B cell (primary cell): ENCODE measurements around the gene XPNPEP2. TPM values are rescaled to one million over a fixed set of nuclear protein-coding genes. Genes with fewer than 3 reads are reported as not detected.

ENCODE experiments used
- ATAC-seq: fragments of 200-7000 bp; cut with Tn5 transposase; one replicate; pipeline ENCODE4 v1.10.0; 2021; ENCODE audit warnings: low read depth, mild to moderate bottlenecking, moderate number of reproducible peaks, moderate library complexity
- CTCF ChIA-PET: fragments of 350-600 bp; sonication (Branson Sonifier 250); formaldehyde crosslinking; loops from one replicate; lab custom pipeline; 2021; ENCODE audit warnings: antibody characterized with exemption, inconsistent platforms; lab: Charles Lee
- POLR2A ChIA-PET: fragments of 350-600 bp; sonication (Branson Sonifier 250); formaldehyde crosslinking; loops from one replicate; lab custom pipeline; 2021; ENCODE audit warnings: antibody characterized with exemption; lab: Charles Lee
- DNase-seq: peaks from one replicate; pipeline ENCODE4 v3.0.0; 2013
- H2AFZ ChIP-seq: 2 replicates; pipeline ENCODE4 v1.6.1; 2012; ENCODE audit warnings: mild to moderate bottlenecking, low read depth, low read length; ENCODE audit not compliant: insufficient read depth, poor library complexity, severe bottlenecking
- H3K27ac ChIP-seq, 2 donors: 1 replicate in 1 of 2; 2 replicates in 1 of 2; pipeline ENCODE4 v1.5.1; 2012 to 2013; ENCODE audit warnings: low read length in 2 of 2, mild to moderate bottlenecking in 2 of 2, moderate library complexity in 1 of 2
- H3K27me3 ChIP-seq, 4 experiments: fragments of 200-600 bp in 1 of 4; sonication (generic) in 1 of 4; replicated peaks in 1 of 4; 1 replicate in 2 of 4; 2 replicates in 2 of 4; pipeline versions ENCODE4 v1.6.1 to v1.7.0; 2013 to 2016; ENCODE audit warnings: low read length in 3 of 4, mild to moderate bottlenecking in 2 of 4, mixed read lengths in 1 of 4, moderate library complexity in 1 of 4; ENCODE audit not compliant: insufficient read depth in 4 of 4, control insufficient read depth in 3 of 4; ENCODE audit errors: control extremely low read depth in 1 of 4
- H3K36me3 ChIP-seq, 2 experiments: replicated peaks in 1 of 2; 1 replicate in 1 of 2; 2 replicates in 1 of 2; pipeline versions ENCODE4 v1.6.1 to v1.7.1; 2013; ENCODE audit warnings: low read length in 1 of 2; ENCODE audit not compliant: insufficient read depth in 2 of 2, control insufficient read depth in 1 of 2; ENCODE audit errors: control extremely low read depth in 1 of 2, extremely low read depth in 1 of 2
- H3K4me1 ChIP-seq, 2 donors: fragments of 200-600 bp in 1 of 2; sonication (generic) in 1 of 2; 1 replicate in 1 of 2; 2 replicates in 1 of 2; pipeline versions ENCODE4 v1.5.1 to v1.6.1; 2013 to 2017; ENCODE audit warnings: low read length in 2 of 2; ENCODE audit not compliant: control insufficient read depth in 2 of 2, insufficient read depth in 2 of 2
- H3K4me2 ChIP-seq: replicated peaks from 2 replicates; pipeline ENCODE3; 2012; ENCODE audit warnings: mild to moderate bottlenecking, low read depth, low read length; ENCODE audit not compliant: poor library complexity, severe bottlenecking
- H3K4me3 ChIP-seq, 5 experiments: fragments of 200-600 bp in 1 of 5; sonication (generic) in 1 of 5; 1 replicate in 3 of 5; 2 replicates in 2 of 5; pipeline versions ENCODE4 v1.5.1 to v1.7.0; 2011 to 2016; ENCODE audit warnings: low read length in 4 of 5, mild to moderate bottlenecking in 4 of 5, low read depth in 2 of 5, control low read depth in 1 of 5, moderate library complexity in 1 of 5; ENCODE audit not compliant: insufficient read depth in 1 of 5; ENCODE audit errors: control extremely low read depth in 1 of 5, extremely low read depth in 1 of 5
- H3K79me2 ChIP-seq: fragments of 200-600 bp; sonication (generic); one replicate; pipeline ENCODE4 v1.6.0; 2016; ENCODE audit warnings: low read length; ENCODE audit not compliant: control insufficient read depth, insufficient read depth
- H3K9ac ChIP-seq: fragments of 200-600 bp; sonication (generic); 2 replicates; pipeline ENCODE4 v1.6.1; 2017; ENCODE audit warnings: mild to moderate bottlenecking, low read length, moderate library complexity
- H3K9me3 ChIP-seq, 3 donors: one replicate each; pipeline versions ENCODE4 v1.6.1 to v1.7.1; 2013; ENCODE audit warnings: low read length in 2 of 3; ENCODE audit not compliant: control insufficient read depth in 2 of 3, insufficient read depth in 1 of 3; ENCODE audit errors: control extremely low read depth in 1 of 3
- H4K20me1 ChIP-seq: 2 replicates; pipeline ENCODE4 v1.6.0; 2012; ENCODE audit warnings: mild to moderate bottlenecking, low read length; ENCODE audit not compliant: insufficient read depth, control insufficient read depth, poor library complexity, severe bottlenecking
- H3K27ac Mint-ChIP-seq: one replicate; pipeline ENCODE4 v1.8.0; 2021; ENCODE audit warnings: mixed read lengths
- H3K27me3 Mint-ChIP-seq: one replicate; pipeline ENCODE4 v1.8.0; 2021; ENCODE audit warnings: mixed read lengths
- H3K4me1 Mint-ChIP-seq: one replicate; pipeline ENCODE4 v1.8.0; 2021; ENCODE audit warnings: mixed read lengths
- H3K4me3 Mint-ChIP-seq: one replicate; pipeline ENCODE4 v1.8.0; 2021; ENCODE audit warnings: mixed read lengths
- H3K9me3 Mint-ChIP-seq: one replicate; pipeline ENCODE4 v1.8.0; 2022; ENCODE audit warnings: mixed read lengths; ENCODE audit not compliant: insufficient read depth
- CTCF ChIP-seq: fragments of 200-600 bp; IDR thresholded peaks from one replicate; pipeline ENCODE4 v1.8.0; 2022; ENCODE audit warnings: antibody characterized with exemption, mild to moderate bottlenecking
- EZH2 ChIP-seq: IDR thresholded peaks from 2 replicates; pipeline ENCODE4 v1.6.1; 2012; ENCODE audit warnings: borderline replicate concordance, low read depth, mild to moderate bottlenecking, moderate library complexity, low read length; ENCODE audit not compliant: insufficient read depth, poor library complexity, severe bottlenecking
- WGBS: methylation state at CpG from one replicate; pipeline ENCODE4 v1.1.5; 2013; ENCODE audit warnings: missing lambda C conversion rate; ENCODE audit not compliant: insufficient coverage; 5-methylcytosine and 5-hydroxymethylcytosine counted together
- intact Hi-C: fragments of 100-400 bp; cut with micrococcal nuclease; formaldehyde crosslinking; loops from one replicate; pipeline ENCODE4 v1.10.0; 2022
- polyA plus RNA-seq: library from polyadenylated mRNA; depleted of rRNA; stranded (reverse); fragments of >200 nt; gene quantifications from 2 replicates; pipeline ENCODE4 v1.2.3, GENCODE V29; 2012
- total RNA-seq, 2 donors: library from RNA; stranded (reverse); fragments of 120-200 nt in 1 of 2; gene quantifications; 1 replicate in 1 of 2; 2 replicates in 1 of 2; pipeline versions ENCODE4 v1.2.3 to v1.2.4, GENCODE V29; 2013 to 2022

Gene XPNPEP2
- total and polyA plus RNA-seq, 2 donors (not counting 1 experiment from before 2014, with no cell fraction given): 0.31 TPM; not detected in 1

GRCh38 chrX:129747533-129747932, 8.8 kb downstream of the XPNPEP2 start:
- no peak for TF ChIP-seq EZH2
- TF ChIP-seq CTCF: no peak
- Mint-ChIP-seq H3K27me3 (no peaks in the 10 kb centered on the region), H3K9me3 (no peaks in the 10 kb centered on the region), H3K27ac (no peak overlapping the region), H3K4me1 (peaks cover 5% of the 10 kb centered on the region), H3K4me3 (no peak overlapping the region)
- DNase-seq (no peak), ATAC-seq (no peak)
- H2AFZ ChIP-seq: no peak overlapping the region
- H3K27me3 ChIP-seq: no peaks in the 10 kb centered on the region
- H4K20me1 ChIP-seq: no peaks in the 10 kb centered on the region
- H3K4me2 ChIP-seq: no peak overlapping the region
- no peaks in the 10 kb centered on the region for H3K79me2 ChIP-seq
- no peak overlapping the region for H3K27ac ChIP-seq
- H3K9ac ChIP-seq: no peak overlapping the region
- no peaks in the 10 kb centered on the region for H3K9me3 ChIP-seq
- POLR2A ChIA-PET: interaction anchor here (0.6 kb wide), 1 partner anchor 69 kb away, joined by 3 read pairs; no protein-coding TSS in a partner anchor
- intact Hi-C loops: no loop called here
- H3K36me3 ChIP-seq: no peaks in the 10 kb centered on the region
- CTCF ChIA-PET: interaction anchor here (0.7 to 1.0 kb wide), 2 partner anchors 9 to 42 kb away, joined by 3 read pairs; no protein-coding TSS in a partner anchor
- no peak overlapping the region for H3K4me3 ChIP-seq
- H3K4me1 ChIP-seq: peaks cover 6% of the 10 kb centered on the region in 2 donors
- 90% methylated on average over 2 of the region's 4 CpGs for WGBS

- Histone ChIP-seq H4K20me1 (no peaks in the 10 kb centered on the region), H2AFZ (no peak overlapping the region), H3K27ac (no peak overlapping the region), H3K4me1 (no peaks in the 10 kb centered on the region), H3K4me3 (no peak overlapping the region), H3K36me3 (no peaks in the 10 kb centered on the region), H3K79me2 (no peaks in the 10 kb centered on the region), H3K9ac (no peak overlapping the region), H3K4me2 (no peak overlapping the region), H3K27me3 (no peaks in the 10 kb centered on the region), H3K9me3 (no peaks in the 10 kb centered on the region)
- no peak for DNase-seq
- H3K4me3 Mint-ChIP-seq: no peak overlapping the region
- H3K27me3 Mint-ChIP-seq: no peaks in the 10 kb centered on the region
- H3K27ac Mint-ChIP-seq: no peak overlapping the region
- no peaks in the 10 kb centered on the region for H3K9me3 Mint-ChIP-seq
- CTCF ChIA-PET: no interaction called here
- POLR2A ChIA-PET: no interaction called here
- no CpG with 5 or more reads among the region's 4 CpGs for WGBS
- intact Hi-C loops: no loop called here
- no peak for ATAC-seq
- TF ChIP-seq EZH2: no peak
- no peak for TF ChIP-seq CTCF
- peaks cover 1% of the 10 kb centered on the region for H3K4me1 Mint-ChIP-seq
These were observed 9.5 kb downstream of the XPNPEP2 start for GRCh38 chrX:129748305-129748704.
